T-helper 1 cell (primary cell): ENCODE measurements around the gene CHMP6.

Experiments
- DNase-seq, 5 donors: peaks; one replicate each; pipeline ENCODE4 v3.0.0-alpha.2; 2012 to 2020

Gene CHMP6

DNA sequence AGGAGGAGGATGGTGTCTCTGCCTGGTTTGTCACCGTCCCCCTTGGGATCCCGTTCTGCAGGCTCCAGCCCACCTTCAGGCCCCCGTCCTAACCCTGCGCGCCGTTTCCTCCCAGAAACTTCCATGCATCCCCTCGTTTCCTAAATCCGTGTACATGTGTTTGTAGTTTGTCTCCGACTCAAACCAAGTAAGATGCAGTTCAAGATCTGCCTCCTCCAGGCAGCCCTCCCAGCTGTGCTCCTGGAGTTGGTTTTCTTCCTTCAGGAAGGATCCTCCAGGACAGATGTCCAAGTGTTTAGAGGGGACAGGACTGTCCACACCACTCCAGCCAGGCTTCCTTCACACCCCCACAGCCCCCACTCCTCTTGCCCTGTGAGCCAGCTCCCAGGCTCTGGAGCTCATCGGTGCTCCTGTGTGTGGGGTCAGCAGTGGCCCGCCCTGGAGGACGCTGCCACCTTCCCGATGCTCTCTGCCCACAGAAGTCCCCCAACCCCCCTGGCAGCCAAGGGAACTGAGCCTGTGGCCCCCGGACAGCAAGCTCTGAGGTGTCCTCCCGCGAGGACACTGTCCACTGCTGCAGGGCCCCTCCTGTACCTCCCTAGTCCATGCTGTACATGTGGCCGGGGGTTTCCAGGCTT is 54.6 kb downstream of the CHMP6 start:
- no peak for DNase-seq

GRCh38 chr17:81046770-81047359 is 55.2 kb downstream of the CHMP6 start:
- DNase-seq, result no peak

GRCh38 chr17:81048827-81049371 is 57.3 kb downstream of the CHMP6 start:
- no peak for DNase-seq

DNA sequence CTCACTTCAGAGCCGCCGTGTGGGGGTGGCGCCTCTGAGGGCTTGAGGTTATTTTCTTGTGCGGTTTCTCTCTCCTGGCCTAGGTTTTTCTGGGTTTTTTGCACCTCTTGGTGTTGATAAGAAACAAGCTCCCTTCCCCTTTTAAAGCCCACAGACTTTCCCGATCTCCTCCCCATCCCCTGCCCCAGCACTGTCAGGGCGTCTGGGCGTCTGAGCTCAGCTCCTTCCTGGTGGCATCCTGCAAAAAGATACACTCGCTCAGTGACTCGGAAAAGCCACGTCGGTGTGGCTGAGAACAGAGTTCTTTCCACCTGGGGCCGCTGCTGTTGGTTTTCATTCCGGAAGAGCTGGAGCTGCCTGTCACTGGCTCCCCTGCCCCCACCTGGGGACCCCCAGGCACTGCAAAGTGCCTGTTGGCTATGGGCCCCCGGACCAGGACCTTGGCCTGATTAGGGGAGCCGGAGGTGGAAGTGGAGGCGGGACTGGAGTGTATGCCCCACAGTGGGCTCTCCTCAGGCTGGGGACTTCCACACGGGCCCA is 57.8 kb downstream of the CHMP6 start:
- no peak for DNase-seq
